OCI-LY1 (cell line): ENCODE results near the gene CHADL.
A peak's percentile ranks its signal among the peaks of the same experiment; 100 is the strongest.

Source experiments
- H2AFZ ChIP-seq: fragments of 200-600 bp; sonication (generic), shearing (Covaris generic); 2 replicates; pipeline ENCODE4 v1.6.0; 2014; ENCODE audit warnings: antibody characterized with exemption, mild to moderate bottlenecking, low read length
- H3F3A ChIP-seq: fragments of 200-600 bp; sonication (generic), shearing (Covaris generic); 2 replicates; pipeline ENCODE4 v1.6.0; 2014; ENCODE audit warnings: mild to moderate bottlenecking, antibody characterized with exemption, low read length, moderate library complexity; ENCODE audit not compliant: insufficient read depth
- H3K27ac ChIP-seq: fragments of 200-600 bp; sonication (generic); 2 replicates; pipeline ENCODE4 v1.5.1; 2014; ENCODE audit warnings: low read length, mixed run types, mild to moderate bottlenecking, low read depth; ENCODE audit not compliant: poor library complexity, severe bottlenecking
- H3K27me3 ChIP-seq: fragments of 200-600 bp; sonication (generic); 2 replicates; pipeline ENCODE4 v1.6.0; 2014; ENCODE audit warnings: antibody characterized with exemption, mild to moderate bottlenecking, low read length, moderate library complexity; ENCODE audit not compliant: insufficient read depth
- H3K36me3 ChIP-seq: fragments of 200-600 bp; sonication (generic); 2 replicates; pipeline ENCODE4 v1.6.1; 2014; ENCODE audit warnings: mild to moderate bottlenecking, antibody characterized with exemption, low read length, moderate library complexity, mixed read lengths; ENCODE audit not compliant: insufficient read depth
- H3K4me1 ChIP-seq: fragments of 200-600 bp; sonication (generic); 2 replicates; pipeline ENCODE4 v1.5.1; 2014; ENCODE audit warnings: mild to moderate bottlenecking, low read length, moderate library complexity; ENCODE audit not compliant: insufficient read depth, severe bottlenecking
- H3K4me2 ChIP-seq: fragments of 200-600 bp; sonication (generic), shearing (Covaris generic); 2 replicates; pipeline ENCODE4 v1.6.1; 2014; ENCODE audit warnings: low read length
- H3K4me3 ChIP-seq: fragments of 200-600 bp; sonication (generic); 2 replicates; pipeline ENCODE4 v1.5.1; 2014; ENCODE audit warnings: low read length, low read depth, mild to moderate bottlenecking, mixed read lengths; ENCODE audit not compliant: poor library complexity, severe bottlenecking
- H3K79me2 ChIP-seq: fragments of 200-600 bp; shearing (Covaris generic); 2 replicates; pipeline ENCODE4 v1.6.1; 2016; ENCODE audit warnings: mixed run types, low read length, mixed read lengths; ENCODE audit not compliant: insufficient read depth
- H3K9ac ChIP-seq: fragments of 200-600 bp; sonication (generic), shearing (Covaris generic); 2 replicates; pipeline ENCODE4 v1.6.1; 2014; ENCODE audit warnings: mild to moderate bottlenecking, low read length, mixed read lengths
- H3K9me2 ChIP-seq: fragments of 200-600 bp; sonication (generic), shearing (Covaris generic); 2 replicates; pipeline ENCODE4 v1.6.1; 2014; ENCODE audit warnings: low read depth, mild to moderate bottlenecking, low read length, mixed read lengths
- H3K9me3 ChIP-seq: fragments of 200-600 bp; shearing (Covaris generic); 2 replicates; pipeline ENCODE4 v1.6.1; 2014; ENCODE audit warnings: low read length, mixed read lengths
- H4K20me1 ChIP-seq: fragments of 200-600 bp; sonication (generic), shearing (Covaris generic); 2 replicates; pipeline ENCODE4 v1.6.0; 2016; ENCODE audit warnings: mild to moderate bottlenecking, low read length; ENCODE audit not compliant: insufficient read depth
- CTCF ChIP-seq: fragments of 200-600 bp; sonication (generic), shearing (Covaris generic); IDR thresholded peaks from 2 replicates; pipeline ENCODE4 v1.5.1; 2017; ENCODE audit warnings: mild to moderate bottlenecking, antibody characterized with exemption, low read length, moderate library complexity, mixed read lengths
- EZH2 ChIP-seq: fragments of 200-600 bp; sonication (generic), shearing (Covaris generic); IDR thresholded peaks from 2 replicates; pipeline ENCODE4 v1.8.0; 2017; ENCODE audit warnings: borderline replicate concordance, mixed run types, mild to moderate bottlenecking, antibody characterized with exemption, low read length, moderate library complexity, mixed read lengths

CHADL gene

GRCh38 chr22:41237036-41237706 is 3.6 kb downstream of the CHADL start:
- H3K4me3 ChIP-seq, result peak overlapping the region; percentile 45
- H3K27me3 ChIP-seq, result no peaks in the 10 kb centered on the region; the same call in 1 of the 2 replicates
- H3K9ac ChIP-seq, result no peak overlapping the region; the same call in 1 of the 2 replicates
- H3K4me1 ChIP-seq, result peaks cover 6% of the 10 kb centered on the region
- H3K27ac ChIP-seq, result no peak overlapping the region
- no peaks in the 10 kb centered on the region for H3F3A ChIP-seq
- H3K9me2 ChIP-seq, result no peaks in the 10 kb centered on the region
- H3K4me2 ChIP-seq, result peak overlapping the region; percentile 57
- TF ChIP-seq CTCF (no peak), EZH2 (no peak)
- H2AFZ ChIP-seq, result no peak overlapping the region
- H4K20me1 ChIP-seq, result no peaks in the 10 kb centered on the region
- H3K9me3 ChIP-seq, result no peaks in the 10 kb centered on the region
- H3K79me2 ChIP-seq, result no peaks in the 10 kb centered on the region
- H3K36me3 ChIP-seq, result no peaks in the 10 kb centered on the region

- H3K79me2 ChIP-seq, result no peaks in the 10 kb centered on the region
- H3K4me1 ChIP-seq, result peaks cover 6% of the 10 kb centered on the region
- TF ChIP-seq EZH2, result no peak
- no peak for TF ChIP-seq CTCF
- H3K27ac ChIP-seq, result no peak overlapping the region
- no peak overlapping the region for H2AFZ ChIP-seq
- no peak overlapping the region for H3K4me2 ChIP-seq
- no peaks in the 10 kb centered on the region for H3F3A ChIP-seq
- no peak overlapping the region for H3K4me3 ChIP-seq
- no peaks in the 10 kb centered on the region for H3K9me2 ChIP-seq
- no peaks in the 10 kb centered on the region for H4K20me1 ChIP-seq
- H3K27me3 ChIP-seq, result no peaks in the 10 kb centered on the region; the same call in 1 of the 2 replicates
- no peak overlapping the region for H3K9ac ChIP-seq
- H3K9me3 ChIP-seq, result no peaks in the 10 kb centered on the region
- H3K36me3 ChIP-seq, result peaks cover 17% of the 10 kb centered on the region
These were observed 5.7 kb downstream of the CHADL start for GRCh38 chr22:41234815-41235695.

GRCh38 chr22:41231369-41231768 is 9.4 kb downstream of the CHADL start:
- H3K36me3 ChIP-seq, result peaks cover 53% of the 10 kb centered on the region
- H4K20me1 ChIP-seq, result no peaks in the 10 kb centered on the region
- H3K27me3 ChIP-seq, result no peaks in the 10 kb centered on the region
- H2AFZ ChIP-seq, result no peak overlapping the region
- no peak overlapping the region for H3K4me2 ChIP-seq
- H3K9me3 ChIP-seq, result no peaks in the 10 kb centered on the region
- no peaks in the 10 kb centered on the region for H3F3A ChIP-seq
- no peak overlapping the region for H3K4me3 ChIP-seq
- no peaks in the 10 kb centered on the region for H3K9me2 ChIP-seq
- H3K27ac ChIP-seq, result no peak overlapping the region
- no peaks in the 10 kb centered on the region for H3K79me2 ChIP-seq
- no peaks in the 10 kb centered on the region for H3K4me1 ChIP-seq
- TF ChIP-seq CTCF (no peak), EZH2 (no peak)
- no peak overlapping the region for H3K9ac ChIP-seq
